Neural progenitor cell (in vitro differentiated cells): ENCODE results near the gene ADGRF5.

ENCODE experiments used
- EZH2 ChIP-seq: fragments of 200-600 bp; sonication (generic); IDR thresholded peaks from 2 replicates; pipeline ENCODE4 v1.6.1; 2017; ENCODE audit warnings: antibody characterized with exemption, mild to moderate bottlenecking, moderate library complexity
- EZH2phosphoT487 ChIP-seq: fragments of 200-600 bp; sonication (generic); IDR thresholded peaks from 2 replicates; pipeline ENCODE4 v1.6.1; 2017; ENCODE audit warnings: antibody characterized with exemption
- TF ChIP-seq, protein P1 (sequence below): fragments of 200-600 bp; sonication (generic); IDR thresholded peaks from 2 replicates; pipeline ENCODE4 v1.5.1; 2017; ENCODE audit warnings: antibody characterized with exemption, mild to moderate bottlenecking

DNA sequence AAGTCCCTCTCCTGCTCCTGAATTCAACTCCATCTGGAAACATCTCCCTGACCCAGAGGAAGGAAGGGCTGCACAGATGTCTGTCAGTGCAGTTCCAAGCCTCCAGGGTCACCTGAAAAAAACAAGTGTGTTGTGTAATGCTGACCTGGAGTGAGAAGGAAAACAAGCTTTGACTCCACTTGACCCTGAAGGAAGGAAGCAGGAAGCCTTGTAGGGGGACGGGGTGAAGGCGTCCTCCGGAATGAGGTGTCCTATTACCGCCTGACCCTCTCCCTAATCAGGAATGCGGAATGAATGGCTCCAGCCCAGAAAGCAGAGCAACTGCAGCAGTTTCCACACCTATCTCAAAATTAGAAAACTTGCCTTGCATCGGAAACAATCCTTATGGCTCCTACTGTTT lies 13.9 kb upstream of the ADGRF5 start:
- TF ChIP-seq, protein P1, sequence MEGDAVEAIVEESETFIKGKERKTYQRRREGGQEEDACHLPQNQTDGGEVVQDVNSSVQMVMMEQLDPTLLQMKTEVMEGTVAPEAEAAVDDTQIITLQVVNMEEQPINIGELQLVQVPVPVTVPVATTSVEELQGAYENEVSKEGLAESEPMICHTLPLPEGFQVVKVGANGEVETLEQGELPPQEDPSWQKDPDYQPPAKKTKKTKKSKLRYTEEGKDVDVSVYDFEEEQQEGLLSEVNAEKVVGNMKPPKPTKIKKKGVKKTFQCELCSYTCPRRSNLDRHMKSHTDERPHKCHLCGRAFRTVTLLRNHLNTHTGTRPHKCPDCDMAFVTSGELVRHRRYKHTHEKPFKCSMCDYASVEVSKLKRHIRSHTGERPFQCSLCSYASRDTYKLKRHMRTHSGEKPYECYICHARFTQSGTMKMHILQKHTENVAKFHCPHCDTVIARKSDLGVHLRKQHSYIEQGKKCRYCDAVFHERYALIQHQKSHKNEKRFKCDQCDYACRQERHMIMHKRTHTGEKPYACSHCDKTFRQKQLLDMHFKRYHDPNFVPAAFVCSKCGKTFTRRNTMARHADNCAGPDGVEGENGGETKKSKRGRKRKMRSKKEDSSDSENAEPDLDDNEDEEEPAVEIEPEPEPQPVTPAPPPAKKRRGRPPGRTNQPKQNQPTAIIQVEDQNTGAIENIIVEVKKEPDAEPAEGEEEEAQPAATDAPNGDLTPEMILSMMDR = no peak
- TF ChIP-seq EZH2 (no peak), EZH2phosphoT487 (no peak)
